Sigmoid colon (tissue), 7 donors: ENCODE data around the gene TLL2. TPM values are rescaled to one million over a fixed set of nuclear protein-coding genes. Genes with fewer than 3 reads are reported as not detected.
"Not testable (repeated sequence)": the region's sequence is repeated elsewhere in the genome, so short reads cannot be mapped to it uniquely, and the experiment has no call there.

ENCODE experiments used
- DNase-seq: peaks from one replicate; pipeline ENCODE4 v3.0.0-alpha.2; 2019
- H3K27ac ChIP-seq, 4 donors: fragments of 200-600 bp; sonication (generic); one replicate each; pipeline ENCODE4 v1.5.1; 2016 to 2019; ENCODE audit warnings: mild to moderate bottlenecking in 1 of 4
- H3K27me3 ChIP-seq, 3 donors: fragments of 200-600 bp; sonication (generic); one replicate each; pipeline ENCODE4 v1.5.1; 2019; ENCODE audit warnings: mild to moderate bottlenecking in 1 of 3
- H3K36me3 ChIP-seq, 4 donors: fragments of 200-600 bp; sonication (generic); one replicate each; pipeline ENCODE4 v1.5.1; 2016 to 2019
- H3K4me1 ChIP-seq, 4 donors: fragments of 200-600 bp; sonication (generic); one replicate each; pipeline ENCODE4 v1.5.1; 2017 to 2019
- H3K4me3 ChIP-seq, 4 donors: fragments of 200-600 bp; sonication (generic); one replicate each; pipeline ENCODE4 v1.5.1; 2017 to 2019; ENCODE audit warnings: mild to moderate bottlenecking in 2 of 4, moderate library complexity in 1 of 4
- H3K9me3 ChIP-seq, 4 donors: fragments of 200-600 bp in 3 of 4; sonication (generic) in 3 of 4; one replicate each; pipeline versions ENCODE4 v1.5.1 to v1.6.1; 2013 to 2019
- CTCF ChIP-seq, 4 experiments: fragments of 450-650 bp in 3 of 4; fragments of 200-600 bp in 1 of 4; IDR thresholded peaks; one replicate each; pipeline ENCODE4 v1.5.1; 2016 to 2019; ENCODE audit warnings: antibody characterized with exemption in 4 of 4, mild to moderate bottlenecking in 3 of 4, moderate library complexity in 2 of 4
- EP300 ChIP-seq, 4 donors: sonication (generic); formaldehyde crosslinking; IDR thresholded peaks; one replicate each; pipeline ENCODE4 v1.6.1; 2017; ENCODE audit warnings: antibody characterized with exemption in 4 of 4
- POLR2A ChIP-seq, 2 donors: fragments of 450-650 bp; IDR thresholded peaks; one replicate each; pipeline ENCODE4 v1.6.1; 2016; ENCODE audit warnings: antibody characterized with exemption in 2 of 2, mild to moderate bottlenecking in 2 of 2, moderate library complexity in 2 of 2
- POLR2AphosphoS5 ChIP-seq, 4 donors: sonication (generic); formaldehyde crosslinking; IDR thresholded peaks; one replicate each; pipeline ENCODE4 v1.6.1; 2017; ENCODE audit warnings: antibody characterized with exemption in 4 of 4
- WGBS, 2 donors: extraction: QIAGEN DNeasy Blood & Tissue Kit; methylation state at CpG; one replicate each; pipeline ENCODE4 v1.1.7; 2013; 5-methylcytosine and 5-hydroxymethylcytosine counted together
- intact Hi-C: fragments of 100-400 bp; cut with DNase I; formaldehyde crosslinking; loops from one replicate; pipeline ENCODE4 v1.15.1; 2023
- polyA plus RNA-seq, 3 donors: library from polyadenylated mRNA; stranded (reverse); fragments of 200-250 nt; gene quantifications; one replicate each; pipeline ENCODE4 v1.2.3, GENCODE V29; 2013
- total RNA-seq, 4 donors: library from RNA; depleted of rRNA; stranded (reverse); fragments of >200 nt; gene quantifications; one replicate each; pipeline ENCODE4 v1.1.0, GENCODE V29; 2016
- donor health status: healthy with polysubstance abuse.
- donor health status: Bipolar disorder and iron deficiency.
- donor health status: healthy.

TLL2 gene
- total and polyA plus RNA-seq, 7 donors, result 0.14 to 2.2 (median 0.36) TPM; not detected in 2

- H3K4me3 ChIP-seq, result no peak overlapping the region
- intact Hi-C loops, result no loop called here
- peaks cover 0 to 56% (median 17%) of the 10 kb centered on the region in 4 donors for H3K36me3 ChIP-seq
- 95 to 97% methylated on average over 3 of the region's 3 CpGs for WGBS, 2 donors
- TF ChIP-seq POLR2A (IDR thresholded peaks at IDR 0.05), result no peak
- no peak for TF ChIP-seq CTCF (IDR thresholded peaks at IDR 0.05)
- TF ChIP-seq EP300 (IDR thresholded peaks at IDR 0.05), result no peak
- TF ChIP-seq POLR2AphosphoS5 (IDR thresholded peaks at IDR 0.05), result no peak
- no peak overlapping the region for H3K27ac ChIP-seq
- no peak for DNase-seq
- H3K4me1 ChIP-seq, result no peaks in the 10 kb centered on the region
- no peaks in the 10 kb centered on the region for H3K9me3 ChIP-seq
- no peaks in the 10 kb centered on the region for H3K27me3 ChIP-seq
These were observed 41.6 kb upstream of the TLL2 start for GRCh38 chr10:96555330-96555729.

- intact Hi-C loops, result no loop called here
- H3K9me3 ChIP-seq, result no peaks in the 10 kb centered on the region
- H3K27ac ChIP-seq, result no peak overlapping the region
- DNase-seq, result no peak
- H3K4me1 ChIP-seq, result no peaks in the 10 kb centered on the region
- H3K36me3 ChIP-seq, result peaks cover 4 to 78% (median 19%) of the 10 kb centered on the region in 4 donors
- WGBS, 2 donors, result 76 to 88% methylated on average over 5 of the region's 5 CpGs
- TF ChIP-seq CTCF (IDR thresholded peaks at IDR 0.05) (no peak), EP300 (IDR thresholded peaks at IDR 0.05) (no peak), POLR2A (IDR thresholded peaks at IDR 0.05) (no peak), POLR2AphosphoS5 (IDR thresholded peaks at IDR 0.05) (no peak)
- H3K4me3 ChIP-seq, result no peak overlapping the region
- no peaks in the 10 kb centered on the region for H3K27me3 ChIP-seq
These were observed 34.9 kb upstream of the TLL2 start for GRCh38 chr10:96548589-96548988.

- peaks cover 4 to 83% (median 11%) of the 10 kb centered on the region in 4 donors for H3K36me3 ChIP-seq
- H3K9me3 ChIP-seq, H3K4me3 ChIP-seq, H3K27me3 ChIP-seq, intact Hi-C loops, H3K4me1 ChIP-seq, H3K27ac ChIP-seq, DNase-seq: not testable (repeated sequence)
- WGBS, 2 donors, result 93 to 95% methylated on average over 10 of the region's 10 CpGs
These were observed 31.8 kb upstream of the TLL2 start for GRCh38 chr10:96545558-96545957.

- no peaks in the 10 kb centered on the region for H3K27me3 ChIP-seq
- H3K4me1 ChIP-seq, result no peaks in the 10 kb centered on the region
- no peaks in the 10 kb centered on the region for H3K9me3 ChIP-seq
- intact Hi-C loops, result no loop called here
- H3K27ac ChIP-seq, result no peak overlapping the region
- H3K36me3 ChIP-seq, result peaks cover 3 to 68% (median 6%) of the 10 kb centered on the region in 4 donors
- DNase-seq, result no peak
- 86 to 89% methylated on average over 2 of the region's 2 CpGs for WGBS, 2 donors
- TF ChIP-seq POLR2AphosphoS5 (IDR thresholded peaks at IDR 0.05) (no peak), POLR2A (IDR thresholded peaks at IDR 0.05) (no peak), CTCF (IDR thresholded peaks at IDR 0.05) (no peak), EP300 (IDR thresholded peaks at IDR 0.05) (no peak)
- H3K4me3 ChIP-seq, result no peak overlapping the region
These were observed 28.2 kb upstream of the TLL2 start for GRCh38 chr10:96541921-96542320.

GRCh38 chr10:96540240-96540639 lies 26.5 kb upstream of the TLL2 start:
- H3K9me3 ChIP-seq, result no peaks in the 10 kb centered on the region
- H3K4me3 ChIP-seq, result no peak overlapping the region
- 28 to 76% methylated on average over 3 of the region's 3 CpGs for WGBS, 2 donors
- H3K27me3 ChIP-seq, result no peaks in the 10 kb centered on the region
- H3K4me1 ChIP-seq, result no peaks in the 10 kb centered on the region
- intact Hi-C loops, result no loop called here
- no peak for DNase-seq
- no peak overlapping the region for H3K27ac ChIP-seq
- peaks cover 0 to 52% (median 5%) of the 10 kb centered on the region in 4 donors for H3K36me3 ChIP-seq
- TF ChIP-seq POLR2AphosphoS5 (IDR thresholded peaks at IDR 0.05) (no peak), CTCF (IDR thresholded peaks at IDR 0.05) (no peak), EP300 (IDR thresholded peaks at IDR 0.05) (no peak)
